OCI-LY1 (cell line): Measurements from ENCODE around the gene CCNJL.

Source experiments
- EZH2 ChIP-seq: fragments of 200-600 bp; sonication (generic), shearing (Covaris generic); IDR thresholded peaks from 2 replicates; pipeline ENCODE4 v1.8.0; 2017; ENCODE audit warnings: borderline replicate concordance, mixed run types, mild to moderate bottlenecking, antibody characterized with exemption, low read length, moderate library complexity, mixed read lengths
- TF ChIP-seq, protein P1 (sequence below): fragments of 200-600 bp; sonication (generic), shearing (Covaris generic); IDR thresholded peaks from 2 replicates; pipeline ENCODE4 v1.5.1; 2017; ENCODE audit warnings: mild to moderate bottlenecking, antibody characterized with exemption, low read length, moderate library complexity, mixed read lengths

DNA sequence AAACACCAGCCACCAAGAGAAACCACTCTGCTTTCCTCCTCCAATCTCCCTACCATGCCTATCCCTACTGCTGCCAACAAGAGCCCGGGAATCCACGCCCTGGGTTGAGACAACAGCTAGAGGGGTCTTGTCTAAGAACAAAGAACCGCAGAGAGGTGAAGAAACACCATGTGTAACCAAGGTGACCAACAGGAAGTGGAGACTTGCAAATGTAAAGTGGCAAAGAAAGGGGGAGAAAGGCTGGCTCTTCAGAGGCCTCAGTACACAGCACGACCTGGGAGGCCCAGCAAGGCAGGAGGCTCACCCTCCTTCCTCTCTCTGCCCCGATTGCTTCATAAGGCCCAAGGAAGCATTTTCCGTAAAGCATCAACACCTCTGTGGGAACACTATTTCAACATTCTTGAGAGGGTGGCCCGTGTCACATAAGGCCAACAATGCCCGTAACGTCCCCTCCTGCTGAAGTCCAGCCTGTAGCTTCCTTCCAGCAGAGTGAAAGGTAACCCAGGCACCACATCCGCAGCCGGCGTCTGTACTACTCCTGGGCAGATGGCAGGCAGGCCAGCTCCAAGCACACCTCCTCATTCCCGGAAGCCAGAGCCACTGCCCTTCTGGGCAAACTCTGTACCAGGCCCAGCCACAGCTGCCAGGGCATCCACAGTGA lies 18.3 kb downstream of the CCNJL start:
- TF ChIP-seq, protein P1, sequence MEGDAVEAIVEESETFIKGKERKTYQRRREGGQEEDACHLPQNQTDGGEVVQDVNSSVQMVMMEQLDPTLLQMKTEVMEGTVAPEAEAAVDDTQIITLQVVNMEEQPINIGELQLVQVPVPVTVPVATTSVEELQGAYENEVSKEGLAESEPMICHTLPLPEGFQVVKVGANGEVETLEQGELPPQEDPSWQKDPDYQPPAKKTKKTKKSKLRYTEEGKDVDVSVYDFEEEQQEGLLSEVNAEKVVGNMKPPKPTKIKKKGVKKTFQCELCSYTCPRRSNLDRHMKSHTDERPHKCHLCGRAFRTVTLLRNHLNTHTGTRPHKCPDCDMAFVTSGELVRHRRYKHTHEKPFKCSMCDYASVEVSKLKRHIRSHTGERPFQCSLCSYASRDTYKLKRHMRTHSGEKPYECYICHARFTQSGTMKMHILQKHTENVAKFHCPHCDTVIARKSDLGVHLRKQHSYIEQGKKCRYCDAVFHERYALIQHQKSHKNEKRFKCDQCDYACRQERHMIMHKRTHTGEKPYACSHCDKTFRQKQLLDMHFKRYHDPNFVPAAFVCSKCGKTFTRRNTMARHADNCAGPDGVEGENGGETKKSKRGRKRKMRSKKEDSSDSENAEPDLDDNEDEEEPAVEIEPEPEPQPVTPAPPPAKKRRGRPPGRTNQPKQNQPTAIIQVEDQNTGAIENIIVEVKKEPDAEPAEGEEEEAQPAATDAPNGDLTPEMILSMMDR, result no peak
- no peak for TF ChIP-seq EZH2
